A673 (cell line): ENCODE data around the gene SPATA1. TPM values are rescaled to one million over a fixed set of nuclear protein-coding genes. Genes with fewer than 3 reads are reported as not detected.

Experiments
- BruUV-seq: library from RNA; stranded (reverse); fragments of 400-500 nt; replicated peaks from 2 replicates; lab custom pipeline; 2021; lab: Mats Ljungman, UMichigan
- CTCF ChIA-PET: fragments of 300-600 bp; sonication (Branson Sonifier 250); formaldehyde crosslinking; loops from one replicate; lab custom pipeline; 2022; ENCODE audit warnings: antibody characterized with exemption; lab: Charles Lee
- POLR2A ChIA-PET: fragments of 300-600 bp; sonication (Branson Sonifier 250); formaldehyde crosslinking; loops from one replicate; lab custom pipeline; 2022; ENCODE audit warnings: antibody characterized with exemption; ENCODE audit not compliant: low non-redundant PET; lab: Charles Lee
- DNase-seq: peaks from one replicate; pipeline ENCODE4 v3.0.0-alpha.2; 2015; ENCODE audit warnings: low spot score
- H3K27ac ChIP-seq: fragments of 200-600 bp; sonication (generic); 2 replicates; pipeline ENCODE4 v1.5.1; 2016; ENCODE audit warnings: mixed run types, low read depth, mild to moderate bottlenecking, mixed read lengths, antibody characterized with exemption, low read length; ENCODE audit not compliant: poor library complexity, severe bottlenecking
- H3K27me3 ChIP-seq: fragments of 200-600 bp; sonication (generic); replicated peaks from 2 replicates; pipeline ENCODE4 v1.6.1; 2017; ENCODE audit warnings: mixed run types, low read depth, mild to moderate bottlenecking, mixed read lengths, antibody characterized with exemption, low read length; ENCODE audit not compliant: insufficient read depth, poor library complexity
- H3K36me3 ChIP-seq: fragments of 200-600 bp; sonication (generic); 2 replicates; pipeline ENCODE4 v1.6.1; 2016; ENCODE audit warnings: mixed run types, mild to moderate bottlenecking, mixed read lengths, antibody characterized with exemption, low read length; ENCODE audit not compliant: insufficient read depth, poor library complexity, severe bottlenecking
- H3K4me1 ChIP-seq: fragments of 200-600 bp; sonication (generic); 2 replicates; pipeline ENCODE4 v1.6.1; 2017; ENCODE audit warnings: mixed run types, mild to moderate bottlenecking, mixed read lengths, antibody characterized with exemption, low read length; ENCODE audit not compliant: insufficient read depth, poor library complexity, severe bottlenecking
- H3K4me3 ChIP-seq: fragments of 200-600 bp; sonication (generic); 2 replicates; pipeline ENCODE4 v1.5.1; 2016; ENCODE audit warnings: low read depth, mixed run types, mild to moderate bottlenecking, mixed read lengths, low read length; ENCODE audit not compliant: poor library complexity, severe bottlenecking
- H3K9me3 ChIP-seq: fragments of 200-600 bp; sonication (generic); 2 replicates; pipeline ENCODE4 v1.6.1; 2016; ENCODE audit warnings: mixed run types, low read depth, mild to moderate bottlenecking, mixed read lengths, antibody characterized with exemption, low read length; ENCODE audit not compliant: poor library complexity, severe bottlenecking
- EZH2 ChIP-seq: fragments of 200-600 bp; sonication (generic); IDR thresholded peaks from 2 replicates; pipeline ENCODE4 v1.6.1; 2017; ENCODE audit warnings: borderline replicate concordance, low read depth, mild to moderate bottlenecking, mixed read lengths, antibody characterized with exemption, low read length; ENCODE audit not compliant: poor library complexity, severe bottlenecking
- intact Hi-C: fragments of 100-400 bp; cut with micrococcal nuclease; formaldehyde crosslinking; loops from one replicate; pipeline ENCODE4 v1.10.0; 2022; ENCODE audit not compliant: unreplicated experiment
- total RNA-seq: library from RNA; stranded (reverse); gene quantifications from 2 replicates; pipeline ENCODE4 v1.2.3, GENCODE V29; 2021
- TF ChIP-seq, protein P1 (sequence below): fragments of 300-800, 200-600 bp; sonication (generic); conservative IDR thresholded peaks from 2 replicates; pipeline ENCODE4 v1.5.1; 2017; ENCODE audit warnings: low read depth, mild to moderate bottlenecking, antibody characterized with exemption, low read length, moderate library complexity, mixed read lengths

SPATA1 gene
- total RNA-seq, 1 experiment from 2014 or later: 0.95 TPM

- Histone ChIP-seq H3K9me3 (peaks cover 18% of the 10 kb centered on the region), H3K27ac (no peak overlapping the region), H3K36me3 (no peaks in the 10 kb centered on the region), H3K27me3 (no peaks in the 10 kb centered on the region), H3K4me3 (no peak overlapping the region), H3K4me1 (no peaks in the 10 kb centered on the region)
- ChIA-PET POLR2A (interaction anchor here (0.6 kb wide), 1 partner anchor 85 kb away, joined by 3 read pairs; no protein-coding TSS in a partner anchor), CTCF (no interaction called here)
- TF ChIP-seq EZH2: no peak
- TF ChIP-seq, protein P1, sequence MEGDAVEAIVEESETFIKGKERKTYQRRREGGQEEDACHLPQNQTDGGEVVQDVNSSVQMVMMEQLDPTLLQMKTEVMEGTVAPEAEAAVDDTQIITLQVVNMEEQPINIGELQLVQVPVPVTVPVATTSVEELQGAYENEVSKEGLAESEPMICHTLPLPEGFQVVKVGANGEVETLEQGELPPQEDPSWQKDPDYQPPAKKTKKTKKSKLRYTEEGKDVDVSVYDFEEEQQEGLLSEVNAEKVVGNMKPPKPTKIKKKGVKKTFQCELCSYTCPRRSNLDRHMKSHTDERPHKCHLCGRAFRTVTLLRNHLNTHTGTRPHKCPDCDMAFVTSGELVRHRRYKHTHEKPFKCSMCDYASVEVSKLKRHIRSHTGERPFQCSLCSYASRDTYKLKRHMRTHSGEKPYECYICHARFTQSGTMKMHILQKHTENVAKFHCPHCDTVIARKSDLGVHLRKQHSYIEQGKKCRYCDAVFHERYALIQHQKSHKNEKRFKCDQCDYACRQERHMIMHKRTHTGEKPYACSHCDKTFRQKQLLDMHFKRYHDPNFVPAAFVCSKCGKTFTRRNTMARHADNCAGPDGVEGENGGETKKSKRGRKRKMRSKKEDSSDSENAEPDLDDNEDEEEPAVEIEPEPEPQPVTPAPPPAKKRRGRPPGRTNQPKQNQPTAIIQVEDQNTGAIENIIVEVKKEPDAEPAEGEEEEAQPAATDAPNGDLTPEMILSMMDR: no peak
- DNase-seq: no peak
- intact Hi-C loops: no loop called here
- BruUV-seq: no TSS peak
Measured at GRCh38 chr1:84600796-84601195, 94.6 kb downstream of the SPATA1 start.

DNA sequence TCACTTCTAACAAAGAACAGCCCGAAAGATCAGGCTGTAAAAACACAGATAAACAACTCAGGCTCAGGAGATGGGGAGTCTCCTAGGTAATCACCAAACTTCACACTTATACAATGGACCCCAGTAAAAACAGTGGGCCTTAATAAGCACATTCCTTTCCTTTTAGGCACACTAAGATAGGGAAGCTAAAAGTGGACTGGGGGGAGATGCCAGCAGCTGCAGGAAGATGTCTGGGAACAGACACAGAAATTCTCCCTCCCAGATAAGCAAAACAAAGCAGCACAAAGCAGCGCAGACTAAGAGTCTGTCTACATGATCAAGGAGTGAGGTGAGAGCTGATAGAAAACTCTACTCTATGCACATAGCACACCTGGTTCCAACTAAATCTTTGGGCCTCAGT is 97.0 kb downstream of the SPATA1 start:
- Histone ChIP-seq H3K27ac (no peak overlapping the region), H3K27me3 (no peaks in the 10 kb centered on the region), H3K9me3 (peaks cover 31% of the 10 kb centered on the region), H3K4me3 (no peak overlapping the region), H3K36me3 (no peaks in the 10 kb centered on the region), H3K4me1 (no peaks in the 10 kb centered on the region)
- TF ChIP-seq EZH2: no peak
- TF ChIP-seq, protein P1: no peak
- intact Hi-C loops: no loop called here
- CTCF ChIA-PET: no interaction called here
- POLR2A ChIA-PET: no interaction called here
- no peak for DNase-seq
- no TSS peak for BruUV-seq

DNA sequence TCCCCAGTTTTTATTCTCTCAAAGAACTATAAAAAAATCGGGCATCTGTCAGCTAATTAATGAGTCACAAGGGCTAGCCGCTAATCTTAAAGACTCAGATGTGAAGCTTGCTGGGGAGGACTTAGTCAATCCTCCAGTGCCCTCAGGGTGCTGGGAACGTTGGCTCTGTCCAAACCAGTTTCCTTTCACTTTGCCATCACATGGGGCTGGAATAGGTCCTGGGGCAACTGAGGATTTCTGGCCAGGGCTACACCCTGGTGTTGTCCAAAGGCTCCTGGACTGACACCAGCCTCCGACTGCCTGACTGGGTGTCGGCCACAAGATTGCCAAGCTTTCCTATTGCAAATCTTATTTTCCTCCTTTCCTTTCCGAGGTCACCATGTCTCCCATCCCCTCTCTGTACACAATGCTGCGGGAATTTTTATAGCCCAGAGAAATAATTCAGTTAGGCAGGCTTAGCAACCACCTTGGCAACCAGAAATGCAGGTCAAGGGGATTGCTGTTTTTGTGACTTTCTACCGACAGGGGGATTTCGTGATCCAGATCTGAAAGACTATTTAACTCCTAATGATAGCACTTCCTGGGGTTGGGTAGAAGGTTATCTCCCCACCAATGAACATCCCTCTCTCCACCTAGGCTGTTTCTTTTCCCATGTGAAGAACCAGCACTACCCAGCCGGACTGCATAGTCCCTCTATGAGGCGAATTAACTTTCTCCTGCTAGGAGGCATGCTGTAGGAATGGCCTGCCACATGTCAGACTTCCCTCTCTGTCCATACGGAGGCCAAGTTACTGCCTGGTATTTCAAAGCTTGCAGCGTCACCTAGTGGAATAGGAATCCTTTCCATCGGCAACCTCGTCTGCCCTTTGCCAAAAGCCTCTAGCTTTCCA is 98.0 kb downstream of the SPATA1 start:
- DNase-seq: peak; percentile 21
- Histone ChIP-seq H3K27ac (no peak overlapping the region), H3K4me3 (no peak overlapping the region), H3K36me3 (no peaks in the 10 kb centered on the region), H3K9me3 (peaks cover 31% of the 10 kb centered on the region), H3K4me1 (no peaks in the 10 kb centered on the region), H3K27me3 (no peaks in the 10 kb centered on the region)
- intact Hi-C loops: no loop called here
- BruUV-seq: no TSS peak
- TF ChIP-seq, protein P1: 0 out of 2 replicates have a peak, but pooled peaks have one; percentile 11
- no peak for TF ChIP-seq EZH2
- ChIA-PET POLR2A (no interaction called here), CTCF (interaction anchor here (0.6 kb wide), 1 partner anchor 180 kb away, joined by 3 read pairs; no protein-coding TSS in a partner anchor)
